HG02885 (cell line): ENCODE results near the gene FOXL2.

ENCODE experiments used
- ATAC-seq: cut with Tn5 transposase; IDR thresholded peaks from one replicate; pipeline ENCODE4 v1.9.1; 2021; ENCODE audit warnings: mild to moderate bottlenecking; ENCODE audit not compliant: unreplicated experiment, poor library complexity

The FOXL2 gene

GRCh38 chr3:138946663-138947494 is at the start of gene FOXL2, which contains the start of gene FOXL2NB:
Gene FOXL2 (minus strand): TSS chr3:138947137. CDS start chr3:138946722, 415 bp downstream.
Gene FOXL2NB (plus strand): TSS chr3:138947217. CDS start chr3:138947365, 148 bp downstream.
- ATAC-seq = no peak

DNA sequence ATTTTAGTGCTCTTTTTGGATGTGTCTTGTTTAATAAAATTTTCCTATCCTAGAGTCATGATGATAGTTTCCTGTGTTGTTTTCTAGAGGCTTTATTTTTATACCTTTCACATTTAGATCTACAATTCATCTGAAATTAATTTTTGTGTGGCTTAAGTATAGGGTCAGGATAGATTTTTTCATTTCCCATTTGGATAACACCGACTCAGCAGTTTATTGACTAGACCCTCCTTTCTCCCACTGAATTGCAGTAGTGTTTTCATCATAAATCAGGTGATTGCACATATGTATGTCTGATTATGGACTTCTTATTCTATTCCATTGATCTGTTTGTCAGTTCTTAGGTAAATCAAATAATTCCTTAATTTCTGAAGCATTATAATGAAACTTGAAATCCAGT is 48.8 kb upstream of the FOXL2 start:
- ATAC-seq = no peak

GRCh38 chr3:138987181-138987580 is 40.2 kb upstream of the FOXL2 start:
- ATAC-seq = no peak

DNA sequence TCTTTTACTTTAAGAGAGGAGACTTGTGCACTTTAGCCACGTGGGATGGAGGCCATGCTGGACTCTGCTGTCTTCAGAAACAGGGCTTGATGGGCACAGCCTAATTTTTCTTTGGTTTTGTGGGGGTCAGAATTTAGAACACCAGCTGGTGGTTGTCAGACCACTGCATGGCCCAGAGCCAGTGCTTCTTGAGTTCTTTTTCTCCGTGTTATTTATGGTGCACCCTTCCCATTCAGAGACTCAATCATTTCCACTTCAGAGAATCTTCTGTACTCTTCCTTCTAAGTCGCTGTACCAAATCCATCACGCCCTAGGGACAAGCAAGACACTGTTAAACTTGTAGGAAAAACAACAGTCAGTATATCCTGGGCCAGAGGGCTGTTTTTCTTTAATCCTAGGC is 39.0 kb upstream of the FOXL2 start:
- no peak for ATAC-seq

- no peak for ATAC-seq
Observed at GRCh38 chr3:138984816-138985215, 37.9 kb upstream of the FOXL2 start.

DNA sequence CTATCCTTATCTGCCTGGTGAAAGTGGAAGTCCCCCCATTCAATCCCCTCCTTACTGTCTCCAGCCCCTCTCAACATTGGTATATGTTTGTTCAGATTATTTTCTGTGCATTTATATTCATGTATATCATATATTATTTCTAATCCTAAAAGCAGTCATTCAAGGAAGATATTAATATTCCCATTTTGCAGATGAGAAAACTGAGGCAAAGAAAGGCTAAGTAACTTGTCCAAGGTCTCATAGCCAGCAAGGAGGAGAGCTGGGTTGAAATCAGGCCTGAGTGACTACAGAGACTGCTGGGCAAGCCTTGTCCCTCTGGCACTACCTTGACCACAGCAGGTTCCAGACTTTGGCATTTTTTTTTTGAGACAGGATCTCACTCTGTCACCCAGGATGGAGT is 29.1 kb upstream of the FOXL2 start:
- no peak for ATAC-seq

GRCh38 chr3:138975351-138975750 is 28.4 kb upstream of the FOXL2 start:
- no peak for ATAC-seq

DNA sequence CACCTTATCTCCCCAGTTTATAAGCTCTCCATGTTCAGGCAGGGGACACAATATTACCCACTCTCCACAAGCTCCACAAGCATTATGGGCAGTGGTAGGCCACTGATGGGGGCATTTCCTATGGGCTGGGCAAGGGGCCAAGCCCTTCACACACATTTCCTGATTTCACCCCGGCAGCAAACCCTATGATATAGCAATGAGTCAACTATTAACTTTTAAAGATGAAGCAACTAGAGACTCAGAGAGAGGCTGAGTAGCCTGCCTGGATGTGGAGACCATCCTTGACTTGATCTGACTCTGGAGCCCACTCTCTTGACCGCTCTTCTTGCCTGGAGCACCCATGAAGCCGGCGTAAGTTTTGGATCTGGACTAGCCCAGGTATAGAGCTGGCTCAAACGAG is 27.5 kb upstream of the FOXL2 start:
- ATAC-seq = no peak

GRCh38 chr3:138972941-138973340 is 26.0 kb upstream of the FOXL2 start:
- no peak for ATAC-seq

- no peak for ATAC-seq
Observed at GRCh38 chr3:138971766-138972320, 24.9 kb upstream of the FOXL2 start.

DNA sequence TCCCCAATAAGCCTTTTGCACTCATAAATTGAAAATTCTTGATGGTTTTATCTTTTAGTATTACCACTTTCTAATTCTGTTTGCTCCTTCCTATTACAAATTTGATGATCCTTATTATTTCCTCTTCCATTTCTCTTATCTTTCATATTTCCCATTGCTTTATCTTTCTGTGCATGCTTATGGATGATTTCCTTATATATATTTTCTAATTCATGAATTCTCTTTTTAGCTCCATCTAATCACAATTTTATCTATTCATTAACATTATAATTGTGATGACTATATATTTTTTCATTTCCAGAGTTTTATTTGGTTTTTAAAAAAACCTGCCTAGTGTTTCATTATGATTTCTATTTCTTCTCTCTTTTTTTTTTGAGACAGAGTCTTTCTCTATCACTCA is 18.0 kb upstream of the FOXL2 start:
- ATAC-seq = no peak

DNA sequence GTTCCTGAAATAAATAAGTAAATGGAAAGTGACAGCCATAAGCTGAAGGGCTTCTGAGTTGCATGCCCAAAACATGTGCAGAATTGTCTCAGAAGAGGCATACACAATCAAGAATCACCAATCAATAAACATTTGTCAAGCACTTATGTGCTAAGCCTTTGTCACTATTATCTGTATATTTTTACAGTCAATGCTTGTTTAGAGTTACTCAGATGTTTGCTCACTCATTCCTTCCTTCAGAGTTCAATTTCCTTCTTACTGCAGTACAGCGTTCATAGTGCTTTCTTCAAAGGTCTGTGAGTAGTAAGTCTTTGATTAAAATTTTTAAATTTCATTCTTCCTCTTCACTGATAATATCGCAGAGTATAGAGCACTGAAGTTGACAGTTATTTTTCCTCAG is 17.3 kb upstream of the FOXL2 start:
- ATAC-seq = no peak

- ATAC-seq = no peak
Observed at GRCh38 chr3:138962854-138963560, 16.1 kb upstream of the FOXL2 start.

- ATAC-seq = no peak
Observed at GRCh38 chr3:138960417-138960852, 13.5 kb upstream of the FOXL2 start.

GRCh38 chr3:138950701-138951100 is 3.8 kb upstream of the FOXL2 start:
- no peak for ATAC-seq

DNA sequence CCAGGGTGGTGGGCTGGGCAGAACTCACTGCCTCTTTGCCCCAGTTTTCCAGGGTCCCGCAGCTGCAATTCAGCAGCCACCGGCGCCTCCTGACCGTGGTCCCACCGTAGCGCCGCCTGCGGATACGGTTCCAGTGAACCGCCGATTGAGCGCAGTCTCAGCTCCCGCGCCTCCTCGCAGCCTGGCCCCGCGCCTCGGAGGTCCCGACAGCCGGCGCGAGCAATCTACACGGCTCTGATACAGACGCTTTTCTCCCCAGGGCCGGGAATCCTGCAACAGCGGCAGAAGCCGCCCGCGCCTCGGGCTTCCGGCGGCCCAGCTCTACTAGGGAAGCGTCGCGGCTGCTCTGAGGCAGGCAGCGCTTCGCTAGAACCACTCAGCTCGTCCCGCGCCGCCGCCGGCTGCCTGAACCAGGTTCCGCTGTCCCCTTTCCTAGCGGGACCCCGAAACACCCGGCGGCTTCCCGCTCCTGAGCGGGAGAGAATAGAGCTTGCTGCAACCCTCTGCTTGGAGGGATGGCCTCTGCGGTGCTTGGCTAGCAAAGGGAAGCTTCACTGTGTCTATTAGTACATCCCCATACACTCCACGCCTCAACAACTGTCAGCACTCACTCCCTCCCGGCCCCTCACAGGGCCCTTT is 3.2 kb upstream of the FOXL2 start:
- no peak for ATAC-seq

GRCh38 chr3:138949445-138950005 is 2.6 kb upstream of the FOXL2 start:
- no peak for ATAC-seq

DNA sequence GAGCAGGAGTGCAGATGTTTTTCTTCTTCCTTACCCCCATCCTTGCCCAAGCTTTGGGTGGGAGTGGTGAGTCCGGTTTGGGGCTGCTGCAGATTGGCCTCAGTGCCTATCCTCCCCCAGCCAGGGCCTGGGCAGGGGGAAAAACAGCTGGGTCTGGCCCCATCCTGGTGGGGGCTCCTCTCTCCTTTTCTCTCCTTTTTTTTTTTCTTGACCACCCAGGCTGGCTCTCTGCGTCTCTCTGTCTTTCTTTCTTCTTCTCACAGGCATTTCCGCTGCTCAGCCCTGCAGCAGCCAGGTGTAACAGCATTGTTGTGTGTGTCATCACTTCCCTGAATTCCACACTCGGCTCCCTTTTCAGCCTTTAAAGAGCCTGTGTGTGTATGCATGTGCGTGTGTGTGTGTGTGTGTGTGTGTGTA is 2.1 kb upstream of the FOXL2 start:
- ATAC-seq = no peak

- ATAC-seq = no peak
Observed at GRCh38 chr3:138948371-138949001, 1.5 kb upstream of the FOXL2 start.
